OCI-LY1 (cell line): ENCODE measurements around the gene TTC28.
"Not testable (repeated sequence)": the region's sequence is repeated elsewhere in the genome, so short reads cannot be mapped to it uniquely, and the experiment has no call there.

Experiments
- H2AFZ ChIP-seq: fragments of 200-600 bp; sonication (generic), shearing (Covaris generic); 2 replicates; pipeline ENCODE4 v1.6.0; 2014; ENCODE audit warnings: antibody characterized with exemption, mild to moderate bottlenecking, low read length
- H3F3A ChIP-seq: fragments of 200-600 bp; sonication (generic), shearing (Covaris generic); 2 replicates; pipeline ENCODE4 v1.6.0; 2014; ENCODE audit warnings: mild to moderate bottlenecking, antibody characterized with exemption, low read length, moderate library complexity; ENCODE audit not compliant: insufficient read depth
- H3K27ac ChIP-seq: fragments of 200-600 bp; sonication (generic); 2 replicates; pipeline ENCODE4 v1.5.1; 2014; ENCODE audit warnings: low read length, mixed run types, mild to moderate bottlenecking, low read depth; ENCODE audit not compliant: poor library complexity, severe bottlenecking
- H3K27me3 ChIP-seq: fragments of 200-600 bp; sonication (generic); 2 replicates; pipeline ENCODE4 v1.6.0; 2014; ENCODE audit warnings: antibody characterized with exemption, mild to moderate bottlenecking, low read length, moderate library complexity; ENCODE audit not compliant: insufficient read depth
- H3K36me3 ChIP-seq: fragments of 200-600 bp; sonication (generic); 2 replicates; pipeline ENCODE4 v1.6.1; 2014; ENCODE audit warnings: mild to moderate bottlenecking, antibody characterized with exemption, low read length, moderate library complexity, mixed read lengths; ENCODE audit not compliant: insufficient read depth
- H3K4me1 ChIP-seq: fragments of 200-600 bp; sonication (generic); 2 replicates; pipeline ENCODE4 v1.5.1; 2014; ENCODE audit warnings: mild to moderate bottlenecking, low read length, moderate library complexity; ENCODE audit not compliant: insufficient read depth, severe bottlenecking
- H3K4me2 ChIP-seq: fragments of 200-600 bp; sonication (generic), shearing (Covaris generic); 2 replicates; pipeline ENCODE4 v1.6.1; 2014; ENCODE audit warnings: low read length
- H3K4me3 ChIP-seq: fragments of 200-600 bp; sonication (generic); 2 replicates; pipeline ENCODE4 v1.5.1; 2014; ENCODE audit warnings: low read length, low read depth, mild to moderate bottlenecking, mixed read lengths; ENCODE audit not compliant: poor library complexity, severe bottlenecking
- H3K79me2 ChIP-seq: fragments of 200-600 bp; shearing (Covaris generic); 2 replicates; pipeline ENCODE4 v1.6.1; 2016; ENCODE audit warnings: mixed run types, low read length, mixed read lengths; ENCODE audit not compliant: insufficient read depth
- H3K9ac ChIP-seq: fragments of 200-600 bp; sonication (generic), shearing (Covaris generic); 2 replicates; pipeline ENCODE4 v1.6.1; 2014; ENCODE audit warnings: mild to moderate bottlenecking, low read length, mixed read lengths
- H3K9me2 ChIP-seq: fragments of 200-600 bp; sonication (generic), shearing (Covaris generic); 2 replicates; pipeline ENCODE4 v1.6.1; 2014; ENCODE audit warnings: low read depth, mild to moderate bottlenecking, low read length, mixed read lengths
- H3K9me3 ChIP-seq: fragments of 200-600 bp; shearing (Covaris generic); 2 replicates; pipeline ENCODE4 v1.6.1; 2014; ENCODE audit warnings: low read length, mixed read lengths
- H4K20me1 ChIP-seq: fragments of 200-600 bp; sonication (generic), shearing (Covaris generic); 2 replicates; pipeline ENCODE4 v1.6.0; 2016; ENCODE audit warnings: mild to moderate bottlenecking, low read length; ENCODE audit not compliant: insufficient read depth
- CTCF ChIP-seq: fragments of 200-600 bp; sonication (generic), shearing (Covaris generic); IDR thresholded peaks from 2 replicates; pipeline ENCODE4 v1.5.1; 2017; ENCODE audit warnings: mild to moderate bottlenecking, antibody characterized with exemption, low read length, moderate library complexity, mixed read lengths
- EZH2 ChIP-seq: fragments of 200-600 bp; sonication (generic), shearing (Covaris generic); IDR thresholded peaks from 2 replicates; pipeline ENCODE4 v1.8.0; 2017; ENCODE audit warnings: borderline replicate concordance, mixed run types, mild to moderate bottlenecking, antibody characterized with exemption, low read length, moderate library complexity, mixed read lengths

Gene TTC28

GRCh38 chr22:28670161-28670560, 9.5 kb downstream of the TTC28 start:
- H3K27ac ChIP-seq = no peak overlapping the region
- peaks cover 4% of the 10 kb centered on the region; the same call in 1 of the 2 replicates for H3K27me3 ChIP-seq
- H2AFZ ChIP-seq = no peak overlapping the region
- 0 out of 2 replicates have a peak, but pooled peaks cover 6% of the 10 kb centered on the region for H3F3A ChIP-seq
- no peaks in the 10 kb centered on the region for H3K79me2 ChIP-seq
- TF ChIP-seq EZH2 (no peak), CTCF (no peak)
- H3K9me2 ChIP-seq = no peaks in the 10 kb centered on the region
- no peak overlapping the region for H3K9ac ChIP-seq
- no peaks in the 10 kb centered on the region for H4K20me1 ChIP-seq
- no peak overlapping the region for H3K4me3 ChIP-seq
- H3K4me2 ChIP-seq = no peak overlapping the region
- no peaks in the 10 kb centered on the region for H3K4me1 ChIP-seq
- H3K36me3 ChIP-seq = no peaks in the 10 kb centered on the region; the same call in 1 of the 2 replicates
- H3K9me3 ChIP-seq = peaks cover 7% of the 10 kb centered on the region; the same call in 1 of the 2 replicates

GRCh38 chr22:28669387-28669786, 10.3 kb downstream of the TTC28 start:
- Histone ChIP-seq H3K36me3 (no peaks in the 10 kb centered on the region; the same call in 1 of the 2 replicates), H2AFZ (no peak overlapping the region), H3K4me1 (no peaks in the 10 kb centered on the region), H3K9me2 (no peaks in the 10 kb centered on the region), H4K20me1 (no peaks in the 10 kb centered on the region), H3F3A (0 out of 2 replicates have a peak, but pooled peaks cover 6% of the 10 kb centered on the region), H3K9ac (no peak overlapping the region), H3K4me3 (no peak overlapping the region), H3K4me2 (no peak overlapping the region), H3K27ac (no peak overlapping the region), H3K79me2 (no peaks in the 10 kb centered on the region), H3K27me3 (no peaks in the 10 kb centered on the region; the same call in 1 of the 2 replicates), H3K9me3 (peaks cover 7% of the 10 kb centered on the region; the same call in 1 of the 2 replicates)
- TF ChIP-seq CTCF = no peak
- no peak for TF ChIP-seq EZH2

GRCh38 chr22:28663569-28663942, 16.1 kb downstream of the TTC28 start:
- not testable (repeated sequence) for H4K20me1 ChIP-seq, H2AFZ ChIP-seq, H3K9me2 ChIP-seq, H3K4me3 ChIP-seq, H3K4me2 ChIP-seq, H3K4me1 ChIP-seq, H3K79me2 ChIP-seq, H3K9me3 ChIP-seq, H3K9ac ChIP-seq, H3K36me3 ChIP-seq, H3F3A ChIP-seq, H3K27ac ChIP-seq, H3K27me3 ChIP-seq

- Histone ChIP-seq H3K4me1 (no peaks in the 10 kb centered on the region), H3F3A (no peaks in the 10 kb centered on the region), H3K4me3 (no peak overlapping the region), H3K27me3 (no peaks in the 10 kb centered on the region; the same call in 1 of the 2 replicates), H4K20me1 (no peaks in the 10 kb centered on the region), H3K9me2 (no peaks in the 10 kb centered on the region), H2AFZ (no peak overlapping the region), H3K9me3 (no peaks in the 10 kb centered on the region), H3K9ac (no peak overlapping the region), H3K79me2 (no peaks in the 10 kb centered on the region), H3K36me3 (no peaks in the 10 kb centered on the region), H3K4me2 (no peak overlapping the region), H3K27ac (no peak overlapping the region)
- no peak for TF ChIP-seq EZH2
- TF ChIP-seq CTCF = no peak
Observed at GRCh38 chr22:28658448-28658847, 21.2 kb downstream of the TTC28 start.
